Stimulated activated CD4-positive, alpha-beta T cell treated with anti-CD3 and anti-CD28 coated beads, Interleukin-15, amount 100 ng/mL, for 24 hours (primary cell): Measurements from ENCODE around the gene DGKB.

ENCODE experiments used
- DNase-seq: peaks from one replicate; pipeline ENCODE4 v3.0.0-alpha.2; 2020

Gene DGKB

DNA sequence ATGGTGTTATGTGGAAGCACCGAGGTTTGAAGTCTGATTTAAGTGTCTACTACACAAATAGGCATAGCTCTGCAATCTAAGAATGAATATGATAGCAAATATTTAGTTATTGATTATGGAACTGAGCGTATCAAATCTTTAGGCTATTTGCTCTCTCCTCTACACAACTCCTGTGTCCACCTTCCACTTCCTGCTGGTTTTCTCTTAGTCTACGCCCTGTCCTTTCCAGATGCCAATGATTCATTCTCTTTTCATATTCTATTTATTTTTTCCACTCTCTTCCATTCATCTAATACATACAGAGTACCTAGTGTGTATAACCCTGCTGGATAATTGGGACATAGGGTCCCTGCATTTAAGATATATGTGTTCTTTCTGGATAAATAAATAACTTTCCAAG, 83.7 kb downstream of the DGKB start:
- no peak for DNase-seq

DNA sequence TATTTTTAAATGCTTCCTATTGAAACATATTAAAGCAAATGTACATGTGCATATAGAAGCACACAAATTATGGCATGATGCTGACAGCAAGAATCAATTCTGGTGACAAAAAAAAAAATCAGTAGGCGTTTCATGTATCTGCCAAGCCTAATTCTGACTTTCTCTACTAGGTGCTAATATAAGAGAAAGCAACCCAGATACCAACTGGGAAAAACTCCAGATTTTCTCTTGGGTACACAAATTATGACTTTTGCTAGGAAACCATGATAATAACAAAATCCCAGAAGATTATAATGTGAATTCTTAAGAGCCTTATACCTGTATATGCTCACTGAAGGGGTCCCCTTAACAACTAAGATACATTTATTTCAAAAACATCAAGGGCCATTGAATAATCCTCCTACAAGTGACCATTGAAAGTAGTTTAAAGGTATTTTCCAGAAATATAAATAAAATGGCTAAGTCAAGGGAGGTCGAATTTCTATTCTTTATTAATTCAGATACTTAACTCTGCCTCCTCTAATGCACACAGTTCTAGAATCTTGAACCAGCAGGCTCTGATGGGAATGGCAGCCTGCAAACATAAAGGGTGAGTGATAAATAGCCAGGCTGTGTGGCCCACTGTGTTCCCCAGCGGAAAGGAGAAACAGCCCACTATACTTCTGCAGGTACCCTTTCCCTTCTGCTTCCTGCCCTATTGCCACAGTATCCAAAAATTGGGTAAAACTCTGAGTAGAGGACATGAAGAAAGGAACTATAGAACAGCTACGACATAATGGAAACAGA, 84.5 kb downstream of the DGKB start:
- no peak for DNase-seq

DNA sequence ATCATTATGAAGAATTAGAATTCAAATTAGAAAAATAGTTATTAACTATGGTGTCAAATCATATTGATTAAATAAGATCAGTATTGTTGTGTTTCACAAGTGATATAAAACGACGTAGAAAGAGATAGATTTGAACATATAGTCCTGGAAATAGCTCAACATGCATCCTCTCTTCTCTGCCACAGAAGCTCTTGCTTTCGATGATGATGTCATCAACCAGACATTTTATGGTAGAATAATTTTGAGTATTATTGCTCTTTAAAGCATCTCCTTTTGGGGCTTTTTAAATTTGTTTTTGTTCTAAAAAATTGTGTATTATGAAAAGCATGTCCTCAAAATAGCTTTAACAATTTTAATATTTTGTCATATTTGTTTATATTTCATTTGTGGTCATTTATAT, 95.0 kb downstream of the DGKB start:
- no peak for DNase-seq

DNA sequence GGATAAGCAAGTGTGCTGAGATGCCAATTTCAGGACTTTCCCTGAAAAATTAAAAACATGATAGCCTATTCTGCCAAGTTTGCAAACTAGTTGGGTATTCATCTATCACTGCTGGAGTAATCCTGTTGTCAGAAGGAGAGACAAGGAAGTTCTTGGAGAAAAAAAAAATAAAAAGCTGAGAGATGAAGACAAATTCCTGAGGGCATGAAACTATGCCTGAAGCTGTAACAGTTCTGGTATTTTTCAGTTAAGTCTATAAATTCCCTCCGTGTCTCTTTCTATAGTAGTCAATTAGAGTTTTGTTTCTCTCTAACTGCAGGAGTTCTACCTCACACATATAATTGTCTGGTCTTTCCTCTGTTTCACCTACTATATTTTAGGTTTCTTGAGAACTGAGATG, 95.7 kb downstream of the DGKB start:
- no peak for DNase-seq

DNA sequence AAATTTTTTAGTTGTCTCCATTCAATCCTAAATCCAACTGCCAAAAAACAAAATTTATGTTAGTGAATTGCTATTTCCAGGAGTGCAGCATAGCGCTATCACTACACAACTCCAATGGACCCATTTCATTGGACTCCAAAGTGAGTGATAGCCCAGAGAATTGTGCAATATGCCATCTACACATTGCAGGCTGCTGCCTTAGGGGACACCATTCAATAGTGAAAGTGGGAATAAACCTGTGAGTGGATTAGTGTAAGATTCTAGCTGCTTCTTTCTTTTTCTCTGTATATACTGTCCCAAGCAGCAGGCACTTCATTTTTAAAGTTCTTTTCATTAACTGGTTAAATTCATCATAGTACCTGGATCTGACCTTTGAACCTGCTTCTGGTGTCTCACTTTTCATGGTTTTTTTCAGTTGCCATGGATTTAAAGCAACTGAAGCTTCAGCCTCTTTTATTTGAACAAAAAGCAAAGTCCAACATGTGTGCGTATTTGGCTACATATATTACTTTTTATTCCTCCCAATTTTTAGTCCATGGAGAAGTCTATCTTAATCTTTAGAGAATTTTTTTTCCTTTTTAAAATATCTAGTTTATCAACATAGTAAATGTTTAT, 97.3 kb downstream of the DGKB start:
- no peak for DNase-seq

DNA sequence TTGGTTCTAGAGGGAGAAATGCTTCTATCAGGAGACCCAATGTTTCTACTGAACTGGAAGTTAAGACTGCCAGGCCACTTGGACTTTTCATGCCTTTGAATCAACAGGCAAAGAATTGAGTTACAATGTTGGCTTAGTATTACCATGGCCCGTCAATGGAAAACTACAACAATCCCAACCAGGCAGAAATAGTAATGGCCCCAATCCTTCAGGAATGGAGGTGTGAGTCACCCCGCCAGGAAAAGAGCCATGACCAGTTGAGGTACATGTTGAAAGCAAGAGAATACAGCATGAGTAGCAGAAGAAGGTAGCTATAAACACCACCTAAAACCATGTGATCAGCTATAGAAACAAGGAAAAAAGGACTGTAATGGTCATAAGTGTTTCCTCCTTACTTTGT, 101.9 kb downstream of the DGKB start:
- no peak for DNase-seq

DNA sequence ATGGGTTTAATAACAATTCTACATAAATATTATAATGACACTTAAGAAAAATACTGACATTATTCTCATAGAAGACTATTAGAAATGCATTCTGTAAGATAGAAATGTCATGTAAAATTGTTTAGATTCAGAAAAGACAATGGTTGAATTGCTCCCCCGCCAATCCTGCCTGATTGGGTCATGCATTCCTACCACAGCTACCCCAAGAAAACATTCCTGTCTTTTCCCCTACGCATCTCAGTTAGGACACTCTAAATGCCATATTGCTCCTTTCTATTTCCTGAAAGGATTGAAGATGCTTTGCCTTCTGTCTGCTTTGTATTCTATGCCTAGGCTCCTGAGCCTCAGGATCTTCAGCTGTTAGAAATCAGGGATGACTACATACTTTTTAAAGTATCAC, 109.4 kb downstream of the DGKB start:
- DNase-seq: no peak

DNA sequence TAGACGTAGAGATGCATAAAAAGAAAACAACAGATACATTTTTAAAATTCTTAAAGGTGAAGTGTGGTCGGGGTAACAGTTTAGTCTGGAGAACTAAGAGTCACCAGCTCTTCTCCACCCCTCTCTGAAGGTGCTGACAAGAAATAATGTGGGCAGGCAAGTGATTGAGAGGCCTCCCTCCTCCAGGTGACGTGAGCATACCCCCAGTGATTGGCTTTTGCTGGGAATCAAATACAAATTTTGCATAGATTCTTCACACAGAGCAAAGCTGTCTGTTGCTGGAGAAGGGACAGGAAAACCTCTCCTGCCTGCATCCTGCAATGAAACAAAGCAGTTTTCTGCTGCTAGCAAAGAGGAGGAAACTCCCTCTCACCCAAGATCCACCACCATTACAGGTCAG, 115.0 kb downstream of the DGKB start:
- no peak for DNase-seq

DNA sequence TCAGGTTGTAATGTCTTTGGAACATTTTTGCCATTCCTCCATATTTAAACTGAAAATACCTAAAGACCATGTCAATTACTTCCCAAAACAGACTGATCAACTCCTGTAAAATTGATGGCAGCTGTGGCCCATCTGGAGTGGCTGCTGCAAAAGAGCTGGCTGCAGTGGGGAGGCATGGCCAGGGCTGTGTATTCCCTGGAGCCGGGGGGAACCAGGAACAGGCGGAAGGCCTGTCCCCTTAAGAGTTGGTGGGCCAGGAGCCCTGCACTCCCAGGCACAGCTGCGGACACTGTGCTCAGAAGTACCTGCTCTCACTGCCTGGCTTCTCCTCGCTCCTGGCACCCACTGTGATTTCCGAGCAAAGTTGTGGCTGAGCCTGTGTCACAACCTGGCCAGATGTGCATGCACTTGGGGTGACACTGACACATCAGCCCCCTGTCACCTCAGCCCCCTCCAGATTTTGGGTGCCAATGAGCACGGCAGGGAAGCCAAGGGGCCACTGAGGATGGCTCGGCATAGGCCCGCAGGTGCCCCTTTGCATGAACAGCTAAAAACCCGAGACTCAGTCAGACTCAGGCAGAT, 116.1 kb downstream of the DGKB start:
- DNase-seq: no peak

DNA sequence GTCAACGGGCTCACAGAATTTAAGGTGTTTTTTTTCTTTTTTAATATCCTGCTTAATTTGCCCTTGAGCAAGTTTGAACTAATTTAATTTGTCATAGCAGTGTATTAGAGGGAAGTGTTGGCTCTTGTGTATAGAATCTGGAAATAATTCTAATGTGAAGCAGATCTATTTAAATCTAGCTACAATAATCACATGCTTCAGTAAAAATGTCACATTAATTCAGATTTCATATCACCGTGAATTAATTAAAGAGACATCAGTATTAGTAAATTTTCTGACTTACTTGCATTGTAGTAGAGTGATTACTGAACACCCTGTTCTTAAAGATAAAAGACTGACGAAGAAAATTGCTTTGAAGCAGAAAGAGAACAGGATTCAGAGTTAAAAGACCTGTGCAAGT, 124.7 kb downstream of the DGKB start:
- DNase-seq: no peak

DNA sequence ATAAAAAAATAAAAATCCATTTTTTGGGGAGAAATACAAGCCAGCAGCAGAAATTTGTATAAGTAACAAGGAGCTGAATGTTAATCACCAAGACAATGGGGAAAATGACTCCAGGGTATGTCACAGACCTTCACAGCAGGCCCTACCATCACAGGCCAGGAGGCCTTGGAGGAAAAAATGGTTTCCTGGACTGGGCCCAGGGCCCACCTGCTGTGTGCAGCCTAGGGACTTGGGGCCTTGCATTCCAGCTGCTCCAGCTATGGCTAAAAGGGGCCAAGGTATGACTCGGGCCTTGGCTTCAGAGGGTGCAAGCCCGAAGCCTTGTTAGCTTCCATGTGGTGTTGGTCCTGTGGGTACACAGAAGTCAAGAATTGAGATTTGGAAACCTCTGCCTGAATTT, 126.3 kb downstream of the DGKB start:
- DNase-seq: no peak

DNA sequence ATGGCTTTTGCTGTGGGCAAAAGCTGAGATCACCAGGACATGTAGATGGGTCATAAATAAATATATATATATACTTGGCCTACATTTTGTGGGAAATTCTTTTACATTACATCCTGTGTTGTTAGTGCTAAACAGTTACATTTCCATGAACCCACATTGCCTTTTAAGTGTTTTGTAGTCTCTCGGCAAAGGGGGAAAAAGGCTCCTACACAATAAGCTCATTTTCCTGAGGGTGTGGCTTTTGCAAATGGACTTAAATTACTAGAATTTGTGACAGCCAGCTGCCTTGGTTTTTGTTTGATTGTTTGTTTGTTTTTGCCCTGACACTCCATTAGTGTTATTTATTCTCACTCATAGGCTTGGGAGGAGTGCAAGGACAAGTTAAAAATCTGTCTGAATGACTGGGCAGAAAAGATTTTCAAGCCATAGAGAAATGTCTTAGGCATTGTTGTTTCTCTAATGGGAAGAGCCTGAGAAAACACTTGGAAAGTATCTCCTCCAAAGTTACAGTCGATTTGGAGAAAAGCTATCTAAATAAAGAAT, 128.8 kb downstream of the DGKB start:
- DNase-seq: no peak

DNA sequence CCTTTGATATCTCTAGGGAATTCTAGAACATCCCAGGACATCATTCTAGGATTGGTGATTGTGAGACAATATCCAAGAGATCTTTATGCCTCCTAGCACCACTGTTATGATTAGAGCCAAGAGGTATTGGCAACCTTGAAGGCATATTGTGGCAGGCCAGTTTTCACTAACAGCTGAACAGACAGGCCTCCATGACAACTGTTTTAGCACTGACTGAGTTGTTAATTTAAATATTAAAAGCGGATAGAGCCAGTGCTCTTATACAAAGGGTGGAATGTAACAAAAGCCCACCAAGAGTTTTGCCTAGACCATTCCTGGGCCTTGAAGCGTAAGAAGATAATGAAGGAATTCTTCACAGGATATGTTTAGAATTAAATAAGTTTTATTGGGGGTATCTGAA, 131.9 kb downstream of the DGKB start:
- DNase-seq: no peak

DNA sequence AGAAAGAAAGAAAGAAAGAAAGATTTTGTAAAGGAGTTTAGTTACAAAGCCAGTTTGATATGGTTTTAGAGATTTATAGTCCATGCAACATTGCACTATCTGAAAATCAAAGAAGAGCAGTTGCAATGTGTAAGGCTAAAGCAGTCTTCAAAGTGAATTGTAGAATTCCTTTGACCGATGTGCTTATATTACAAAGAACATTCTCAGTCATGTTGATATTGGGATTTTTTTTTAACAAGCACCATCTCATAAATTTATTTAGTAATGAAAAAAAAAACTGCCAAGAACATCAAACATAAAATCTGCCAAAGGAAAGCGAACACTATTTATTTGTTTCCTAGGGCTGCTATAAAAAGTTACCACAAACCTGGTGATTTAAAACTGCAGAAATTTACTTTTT, 133.3 kb downstream of the DGKB start:
- DNase-seq: no peak

DNA sequence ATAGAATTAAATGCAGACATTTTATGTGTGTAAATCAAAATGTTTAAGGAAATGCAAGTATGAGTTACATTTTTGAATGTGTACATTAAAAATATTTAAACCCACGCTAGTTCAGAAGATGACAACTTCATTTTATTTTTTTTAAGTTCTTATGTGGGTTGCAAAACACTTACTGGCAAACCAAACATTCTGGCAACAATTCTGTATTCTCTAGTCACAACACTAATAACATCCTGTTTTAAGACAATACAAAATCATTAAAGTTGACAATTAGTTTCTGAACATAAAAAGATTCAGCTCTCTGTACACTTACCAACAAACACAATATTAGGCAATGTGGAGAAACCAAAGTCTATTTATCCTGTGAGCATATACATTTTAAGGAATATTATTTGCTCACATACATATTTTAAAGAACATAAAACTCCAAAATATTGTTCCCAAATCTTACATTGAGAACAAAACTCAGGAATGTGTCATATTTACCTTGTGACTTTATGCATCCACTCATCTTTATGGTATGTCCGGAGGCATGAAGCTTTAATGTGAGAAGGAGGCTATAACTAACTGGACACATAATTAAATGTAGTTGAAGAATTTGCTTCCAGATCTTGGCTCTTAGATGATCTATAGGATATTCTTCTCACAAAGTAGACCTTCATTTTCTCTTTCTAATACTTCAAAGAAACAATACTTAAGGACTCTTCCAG, 134.7 kb downstream of the DGKB start:
- DNase-seq: no peak

DNA sequence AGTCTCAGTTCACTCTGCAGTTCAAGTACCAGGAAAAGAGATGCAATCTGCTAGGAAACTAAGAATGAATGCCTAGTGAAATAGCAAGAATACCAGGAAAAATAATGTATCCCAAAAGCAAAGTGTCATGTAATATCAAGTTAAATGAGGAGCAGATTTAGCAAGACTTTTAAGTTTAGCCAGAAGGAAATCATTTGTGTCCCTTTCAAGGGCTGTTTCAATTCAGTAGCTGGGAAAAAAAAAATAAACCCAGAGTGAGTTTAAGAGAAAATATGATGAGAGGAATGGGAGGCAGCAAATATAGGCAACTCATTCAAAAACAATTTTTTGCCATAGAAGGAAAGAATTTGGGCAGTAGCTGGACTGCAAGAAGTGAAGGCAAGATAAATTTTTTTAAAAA, 135.8 kb downstream of the DGKB start:
- no peak for DNase-seq

DNA sequence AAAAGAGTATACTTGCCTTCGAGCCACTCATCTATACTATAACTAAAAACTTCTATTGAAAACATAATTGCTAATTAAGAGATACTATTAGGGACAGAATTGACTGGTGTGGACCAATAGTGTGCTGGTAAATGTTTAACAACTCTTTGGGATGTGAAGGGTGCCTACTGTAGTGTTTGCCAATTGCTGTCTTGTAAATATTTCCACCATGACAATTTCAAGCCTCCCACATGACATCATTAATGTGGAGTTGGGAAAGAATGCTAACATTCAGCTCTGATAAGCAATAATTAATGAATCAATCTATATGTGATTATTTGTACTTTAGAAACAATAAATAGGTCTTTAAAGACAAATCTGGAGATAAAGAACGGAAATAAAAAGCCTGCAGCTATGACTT, 136.8 kb downstream of the DGKB start:
- DNase-seq: no peak

DNA sequence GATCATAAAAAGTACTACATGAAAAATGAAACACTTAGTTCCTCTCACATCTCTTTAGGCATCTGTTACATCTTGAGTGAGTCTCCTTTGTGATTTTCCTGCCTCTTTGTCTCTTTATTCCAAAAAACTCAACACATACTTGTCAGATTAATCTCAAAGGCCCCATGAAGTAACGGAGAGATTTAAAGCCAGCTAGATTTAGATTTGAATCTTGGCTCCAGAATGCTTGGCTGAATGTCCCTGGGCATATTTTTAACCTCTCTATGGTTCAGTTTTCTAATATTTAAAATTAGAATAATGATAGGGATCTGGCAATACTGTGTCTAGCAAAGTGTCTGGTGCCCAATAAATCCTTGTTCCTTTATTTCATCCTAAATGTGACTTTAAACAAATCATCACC, 140.0 kb downstream of the DGKB start:
- no peak for DNase-seq

DNA sequence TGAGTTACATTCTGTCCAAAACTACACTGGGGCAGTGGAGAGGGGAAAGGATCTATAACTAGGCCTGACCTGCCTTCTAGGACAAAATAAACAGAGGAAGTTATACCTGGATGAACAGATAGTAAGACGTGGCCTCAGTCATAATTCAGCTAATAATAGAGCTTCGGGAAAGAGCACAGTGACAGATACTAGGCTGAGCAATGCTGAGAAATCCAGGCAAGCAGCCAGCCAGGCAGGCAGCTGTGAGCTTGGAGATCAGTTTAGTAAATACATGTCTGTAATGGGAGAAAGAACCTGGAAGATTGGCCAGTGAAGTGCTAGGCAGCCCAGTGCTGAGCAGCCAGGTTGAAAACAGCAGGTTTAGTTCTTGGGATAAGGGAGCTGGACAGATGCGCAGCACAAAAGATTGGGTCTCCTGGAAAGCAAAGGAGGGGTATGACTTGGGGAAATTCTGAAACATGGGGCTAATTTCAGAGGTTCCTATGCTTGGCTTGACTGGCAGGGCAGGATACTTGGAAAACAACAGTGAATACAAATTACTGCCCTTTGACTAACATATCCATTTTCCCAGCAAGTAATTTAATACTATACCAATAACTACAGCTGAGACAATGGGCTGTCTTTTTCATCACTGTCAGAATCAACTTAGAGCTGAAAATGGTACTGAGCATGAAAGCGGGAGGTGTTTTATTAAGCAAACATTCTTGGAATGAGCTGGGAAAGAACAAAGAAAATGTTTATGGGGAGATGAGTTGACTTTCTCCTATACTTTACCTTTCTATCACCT, 140.8 kb downstream of the DGKB start:
- no peak for DNase-seq

DNA sequence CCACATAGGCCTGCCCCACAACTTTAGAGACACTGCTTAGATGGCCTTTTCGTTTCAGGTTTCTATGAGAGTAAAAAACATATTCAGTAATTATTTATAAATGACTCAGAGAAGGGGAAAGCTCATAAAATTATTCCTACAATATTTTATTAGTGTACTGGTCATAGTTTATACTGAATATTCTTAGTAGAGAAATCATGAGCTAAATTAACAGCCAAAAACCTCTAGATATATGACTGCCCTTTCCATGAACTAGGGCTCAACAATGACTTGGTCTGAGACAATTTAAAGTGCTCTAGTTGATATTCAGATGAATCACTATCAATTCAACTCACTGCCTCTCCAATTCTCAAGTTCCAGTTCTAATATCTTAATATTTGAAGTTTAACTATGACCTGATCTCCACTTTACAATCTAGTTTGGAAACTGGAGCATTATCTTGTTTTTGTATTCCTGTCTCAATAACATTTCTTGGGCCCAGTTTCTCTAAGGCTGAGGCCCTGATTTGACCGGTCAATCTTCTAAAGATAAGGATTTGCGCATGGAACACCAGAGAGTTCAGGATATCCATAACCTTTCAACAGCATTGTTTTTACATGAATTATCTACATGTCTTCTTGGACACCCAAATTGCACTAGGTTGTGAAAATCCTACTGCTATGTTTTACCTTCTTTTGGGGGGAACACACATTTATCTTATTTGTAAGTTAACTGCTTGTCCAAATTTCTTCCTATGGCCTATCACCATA, 141.6 kb downstream of the DGKB start:
- DNase-seq: no peak

DNA sequence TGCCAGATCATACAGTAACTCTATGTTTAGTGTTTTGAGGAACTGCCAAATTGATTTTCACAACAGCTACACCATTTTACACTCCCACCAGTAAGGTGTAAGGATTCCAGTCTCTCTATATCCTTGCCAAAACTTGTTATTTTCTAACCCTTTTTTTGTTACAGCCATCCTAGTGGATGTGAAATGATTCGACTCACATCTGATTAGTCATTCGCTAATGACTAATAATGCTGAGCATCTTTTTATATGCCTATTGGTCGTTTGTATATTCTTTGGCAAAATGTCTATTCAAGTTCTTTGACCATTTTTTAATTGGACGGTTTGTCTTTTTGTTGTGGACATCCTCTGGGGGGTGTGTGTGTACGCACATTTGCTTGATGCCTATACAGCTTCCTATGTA, 142.8 kb downstream of the DGKB start:
- DNase-seq: no peak

DNA sequence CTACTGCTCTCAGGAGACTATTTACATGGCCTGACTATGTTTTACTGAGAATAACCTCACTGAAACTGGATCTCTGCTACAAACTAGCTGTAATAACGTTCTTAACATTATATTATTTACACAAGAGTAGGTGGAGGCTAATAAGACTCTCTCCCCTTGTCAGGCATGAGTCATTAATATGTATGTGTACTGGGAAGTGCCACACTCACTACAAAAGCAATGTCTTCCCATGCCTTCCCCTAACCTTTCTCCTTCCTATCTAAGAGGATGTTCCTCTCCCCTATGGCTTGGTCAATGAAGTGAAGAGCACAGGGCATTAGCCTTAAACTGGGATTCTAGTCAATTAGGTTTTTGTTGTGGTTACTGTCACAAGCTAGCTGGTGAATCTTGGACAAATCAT, 147.9 kb downstream of the DGKB start:
- DNase-seq: no peak
